Right ventricle myocardium superior (tissue), 1 donor: Measurements from ENCODE around the gene EFR3B. TPM values are rescaled to one million over a fixed set of nuclear protein-coding genes. Genes with fewer than 3 reads are reported as not detected.
"Not testable (repeated sequence)": the region's sequence is repeated elsewhere in the genome, so short reads cannot be mapped to it uniquely, and the experiment has no call there.

Source experiments
- ATAC-seq: fragments of 200-7000 bp; cut with Tn5 transposase; one replicate; pipeline ENCODE4 v1.9.1; 2020; ENCODE audit warnings: mild to moderate bottlenecking; ENCODE audit not compliant: poor library complexity
- DNase-seq: peaks from one replicate; pipeline ENCODE4 v3.0.0-alpha.2; 2020
- intact Hi-C: fragments of 100-400 bp; cut with DNase I; formaldehyde crosslinking; loops from one replicate; pipeline ENCODE4 v1.11.2; 2022
- total RNA-seq: library from RNA; stranded (reverse); fragmentation: NEBNext Ultra II Directional; extraction: Animal tissue kit (Norgen Biotek cat#: 25700); gene quantifications from one replicate; pipeline ENCODE4 v1.2.1, GENCODE V29; 2021
- donor health status: DM: no; HTN: yes; CAD: no; lungs with severe emphysema.

EFR3B gene
- total RNA-seq, 1 donor from 2014 or later, result 3.8 TPM

DNA sequence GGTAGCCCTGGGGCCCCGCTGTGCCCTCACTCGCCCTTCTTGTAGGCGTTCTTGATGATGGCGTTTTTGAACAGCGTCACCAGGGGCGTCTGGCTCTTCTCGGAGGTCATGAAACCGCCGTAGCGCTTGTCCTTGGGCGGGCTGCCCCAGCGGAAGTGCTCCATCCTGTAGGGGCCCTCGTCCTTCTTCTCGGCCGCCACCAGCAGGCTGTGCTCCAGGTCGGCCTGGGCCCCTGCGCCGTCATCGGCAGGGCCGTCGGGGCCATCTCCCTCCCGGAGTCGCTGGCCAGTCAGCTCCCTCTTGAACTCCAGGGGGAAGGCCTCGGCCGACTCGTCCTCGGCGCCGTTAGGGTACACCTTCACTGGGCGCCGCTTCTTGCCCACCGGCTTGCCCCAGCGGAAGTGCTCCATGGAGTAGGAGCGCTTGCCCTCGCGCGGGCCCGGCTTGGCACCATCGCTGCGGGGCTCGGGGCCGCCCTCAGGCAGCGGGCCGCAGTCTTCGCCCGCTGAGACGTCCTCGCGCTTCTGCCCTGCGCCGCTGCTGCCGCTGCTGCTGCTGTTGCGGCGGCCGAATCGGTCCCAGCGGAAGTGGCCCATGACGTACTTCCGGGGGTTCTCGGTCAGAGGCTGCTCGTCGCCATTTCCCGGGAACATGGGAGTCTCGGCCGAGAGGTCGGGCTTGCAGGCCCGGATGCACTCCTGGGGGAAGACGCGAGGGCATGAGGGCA is 119.3 kb downstream of the EFR3B start:
- ATAC-seq (peak; percentile 92), DNase-seq (peak; percentile 87)
- intact Hi-C loops, result no loop called here

DNA sequence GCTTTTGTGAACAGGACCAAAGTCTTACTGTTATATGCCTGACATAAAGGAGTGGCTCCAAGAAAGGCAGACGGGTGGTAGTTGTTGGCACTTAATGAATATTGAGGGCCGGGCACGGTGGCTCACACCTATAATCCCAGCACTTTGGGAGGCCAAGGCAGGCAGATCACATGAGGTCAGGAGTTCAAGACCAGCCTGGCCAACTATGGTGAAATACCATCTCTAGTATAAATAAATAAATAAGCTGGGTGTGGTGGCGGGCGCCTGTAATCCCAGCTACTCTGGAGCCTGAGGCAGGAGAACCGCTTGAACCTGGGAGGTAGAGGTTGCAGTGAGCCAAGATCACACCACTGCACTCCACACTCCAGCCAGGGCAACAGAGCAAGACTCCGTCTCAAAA is 120.2 kb downstream of the EFR3B start:
- intact Hi-C loops, DNase-seq, ATAC-seq: not testable (repeated sequence)

DNA sequence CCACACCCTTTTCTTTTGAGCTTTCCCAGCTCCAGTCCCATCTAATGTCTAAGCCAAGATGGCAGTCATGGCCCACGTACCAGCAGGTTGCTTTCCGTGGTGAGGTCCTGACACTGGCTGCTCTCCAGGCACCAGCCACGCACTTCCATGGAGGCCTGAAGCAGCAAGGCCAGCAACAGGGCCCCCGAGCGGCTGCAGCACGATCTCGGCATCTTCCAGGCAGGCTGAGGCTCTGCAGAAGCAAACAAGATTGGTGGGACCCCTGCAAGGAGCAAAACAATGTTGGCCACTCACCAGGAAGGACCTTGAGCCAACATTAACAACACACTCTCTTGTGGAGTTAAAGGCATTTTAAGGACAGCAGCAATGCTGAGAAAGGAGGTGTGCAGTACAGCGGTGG is 122.7 kb downstream of the EFR3B start:
- DNase-seq, result no peak
- intact Hi-C loops, result no loop called here
- no peak for ATAC-seq

DNA sequence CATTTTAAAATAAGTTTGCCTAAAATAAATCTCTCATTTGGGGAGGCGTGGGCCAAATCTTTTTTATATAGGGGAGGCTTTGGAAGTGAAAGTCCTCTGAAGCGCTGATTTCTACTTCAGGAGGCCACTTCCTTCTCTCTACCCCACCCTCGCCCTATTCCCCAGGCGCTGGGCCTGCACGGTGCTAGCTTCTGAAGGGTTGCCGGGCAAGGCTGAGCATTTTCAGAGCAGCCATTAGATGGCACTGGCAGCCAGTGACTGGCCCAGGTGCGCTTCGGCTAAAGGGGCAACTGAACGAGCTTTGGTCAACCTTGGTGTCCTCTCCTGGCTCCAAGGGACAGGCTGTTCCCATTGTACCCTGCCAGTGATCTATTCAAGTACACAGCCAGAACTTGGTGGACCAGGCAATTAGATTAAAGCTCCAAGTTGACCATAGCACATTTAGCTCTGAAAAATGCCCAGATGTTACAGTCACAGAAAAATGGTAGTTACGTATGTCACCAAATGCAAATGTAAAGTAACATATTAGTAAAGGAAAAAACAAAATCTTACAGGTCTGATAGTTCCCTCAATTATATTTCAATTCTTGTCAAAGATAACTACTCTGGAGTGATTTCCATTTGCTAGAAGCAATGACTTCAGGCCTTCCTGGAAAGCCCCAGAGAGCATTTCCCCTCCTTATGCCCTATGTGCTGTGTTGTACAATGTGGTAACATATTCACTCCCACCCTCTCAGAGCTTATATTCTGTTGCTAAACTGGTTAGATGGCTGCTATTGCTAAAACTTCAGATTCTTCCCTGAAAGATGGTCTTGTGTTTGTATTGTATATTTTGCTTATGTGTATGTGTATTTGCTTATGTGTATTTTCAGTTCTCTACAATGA is 124.4 kb downstream of the EFR3B start:
- peak; percentile 40 for ATAC-seq
- DNase-seq, result no peak
- intact Hi-C loops, result no loop called here

DNA sequence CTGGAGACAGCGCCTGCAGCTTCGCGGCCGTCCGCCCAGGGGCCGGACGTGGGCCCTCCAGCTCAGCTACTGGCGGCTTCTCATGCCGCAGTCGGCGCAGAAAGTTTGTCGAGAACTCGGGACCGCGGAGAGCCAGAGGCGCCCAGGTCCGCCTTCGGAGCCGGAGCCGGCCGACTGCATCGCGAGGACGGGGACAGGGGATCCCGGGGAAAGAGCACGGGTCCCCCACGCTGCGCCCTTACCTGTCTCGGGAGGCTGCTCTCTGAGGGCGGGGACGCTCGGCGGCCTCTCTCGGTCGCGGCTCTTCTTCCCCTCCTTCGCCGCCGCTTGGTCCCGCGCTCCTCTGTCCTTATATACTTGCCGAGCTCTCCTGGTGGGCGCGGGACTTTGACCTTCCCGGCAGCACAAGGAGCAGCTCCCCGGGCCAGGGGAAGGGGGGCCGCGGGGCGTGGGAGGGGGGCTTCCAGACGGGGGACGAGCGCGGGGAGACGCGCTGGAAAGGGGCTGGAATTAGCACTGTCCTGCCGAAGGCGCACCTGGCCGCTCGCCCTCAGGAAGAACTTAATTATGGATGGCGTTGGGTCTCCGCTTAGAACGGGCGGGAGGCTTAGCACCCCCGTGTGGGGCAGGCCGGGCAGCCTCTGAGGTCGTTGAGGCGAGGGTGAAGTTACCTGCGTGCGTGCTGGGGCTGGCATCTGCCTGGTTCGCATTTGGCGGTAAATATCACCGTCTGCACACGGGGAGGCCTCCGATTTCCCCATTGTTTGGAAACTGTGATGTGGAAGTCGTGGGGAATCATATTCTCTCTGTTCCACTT is 126.6 kb downstream of the EFR3B start, which contains the start of gene POMC:
Gene POMC (minus strand): TSS at position 325 of the 817 bp plus-strand sequence. CDS start 3,808 bp downstream, outside the sequence.
- ATAC-seq (peak; percentile 72), DNase-seq (no peak)
- intact Hi-C loops, result no loop called here

GRCh38 chr2:25169073-25169470 is 127.2 kb downstream of the EFR3B start:
- intact Hi-C loops, result no loop called here
- DNase-seq (no peak), ATAC-seq (no peak)

GRCh38 chr2:25170888-25171287 is 129.0 kb downstream of the EFR3B start:
- intact Hi-C loops, result no loop called here
- no peak for DNase-seq
- ATAC-seq, result no peak

DNA sequence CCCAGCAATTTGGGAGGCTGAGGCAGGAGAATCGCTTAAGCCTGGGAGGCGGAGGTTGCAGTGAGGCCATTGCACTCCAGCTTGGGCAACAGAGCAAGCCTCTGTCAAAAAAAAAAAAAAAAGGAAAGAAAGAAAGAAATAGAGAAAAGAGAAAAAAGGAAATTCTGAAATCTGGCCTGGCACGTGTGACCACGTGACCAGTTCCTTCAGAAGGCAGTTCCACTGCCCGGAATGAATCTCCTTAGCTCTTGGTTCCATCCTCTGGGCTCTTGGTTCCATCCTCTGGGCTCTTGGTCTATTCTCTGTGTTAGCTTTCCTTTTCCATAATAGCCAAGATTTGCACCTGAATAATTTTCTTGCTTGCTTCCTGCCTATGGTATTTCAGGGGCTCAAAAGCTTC is 131.8 kb downstream of the EFR3B start:
- intact Hi-C loops, result no loop called here
- no peak for ATAC-seq
- no peak for DNase-seq

GRCh38 chr2:25174192-25174861 is 132.5 kb downstream of the EFR3B start:
- intact Hi-C loops, result no loop called here
- DNase-seq, result no peak

DNA sequence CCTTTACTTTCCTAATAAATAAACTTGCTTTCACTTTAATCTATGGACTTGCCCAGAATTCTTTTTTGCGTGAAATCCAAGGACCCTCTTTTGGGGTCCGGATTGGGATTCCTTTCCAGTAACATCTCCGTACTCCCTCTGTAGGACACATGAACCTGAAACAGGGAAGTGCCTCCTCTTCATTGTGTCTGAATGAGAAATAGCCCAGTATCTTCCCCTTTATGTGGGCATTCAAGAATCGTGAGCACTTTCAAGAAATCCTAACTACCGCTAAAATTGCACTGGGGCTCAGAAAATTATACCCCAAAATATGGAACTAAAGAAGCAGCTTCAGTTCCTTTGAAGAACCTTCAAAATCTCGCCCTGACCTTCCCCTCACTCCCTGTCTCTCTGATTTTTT is 134.3 kb downstream of the EFR3B start:
- DNase-seq, result no peak
- intact Hi-C loops, result no loop called here
- ATAC-seq, result no peak

More at GRCh38 chr2:25174192-25174861, 132.5 kb downstream of the EFR3B start:
- ATAC-seq, result no peak

- ATAC-seq, result no peak
- intact Hi-C loops, result no loop called here
- DNase-seq, result no peak
These were observed 134.8 kb downstream of the EFR3B start for GRCh38 chr2:25176541-25177181.

- DNase-seq (no peak), ATAC-seq (no peak)
- intact Hi-C loops, result no loop called here
These were observed 135.3 kb downstream of the EFR3B start for GRCh38 chr2:25177211-25177611.

- intact Hi-C loops, result no loop called here
- DNase-seq, result no peak
- ATAC-seq, result no peak
These were observed 137.1 kb downstream of the EFR3B start for GRCh38 chr2:25178976-25179375.

DNA sequence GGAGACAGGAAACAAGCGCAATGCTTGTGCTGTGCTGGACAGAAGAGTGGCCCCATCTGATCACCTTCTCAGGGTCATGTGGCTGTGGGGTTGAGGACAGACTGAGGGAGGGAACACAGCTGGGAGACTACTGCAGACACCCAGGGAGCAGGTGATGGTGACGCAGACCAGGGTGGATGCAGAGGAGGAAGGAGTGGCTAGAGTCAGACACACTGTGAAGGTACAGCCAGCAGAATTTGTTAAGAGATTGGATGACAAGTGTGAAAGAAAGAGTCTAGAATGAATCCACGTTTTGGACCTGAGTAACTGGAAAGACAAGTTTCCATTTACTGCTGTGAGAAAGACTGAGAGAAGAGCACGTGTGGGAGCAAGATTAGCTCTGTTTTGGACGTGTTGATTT is 142.4 kb downstream of the EFR3B start:
- intact Hi-C loops, result no loop called here
- ATAC-seq, result no peak
- no peak for DNase-seq

GRCh38 chr2:25187729-25188350 is 146.0 kb downstream of the EFR3B start:
- DNase-seq (no peak), ATAC-seq (no peak)
- intact Hi-C loops, result no loop called here

DNA sequence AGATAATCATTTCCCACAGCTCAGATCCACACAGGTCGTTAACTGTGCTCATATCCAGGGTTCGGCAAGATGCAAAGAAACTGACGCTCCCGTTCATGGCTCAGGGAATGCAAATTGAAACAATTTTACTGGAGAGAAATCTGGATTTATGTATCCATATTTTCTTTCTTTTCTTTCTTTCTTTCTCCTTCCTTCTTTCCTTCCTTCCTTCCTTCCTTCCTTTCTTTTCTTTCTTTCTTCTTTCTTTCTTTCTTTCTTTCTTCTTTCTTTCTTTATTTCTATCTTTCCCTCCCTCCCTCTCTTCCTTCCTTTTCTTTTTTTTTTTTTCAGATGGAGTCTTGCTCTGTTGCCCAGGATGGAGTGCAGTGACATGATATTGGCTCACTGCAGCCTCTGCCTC is 146.5 kb downstream of the EFR3B start:
- ATAC-seq (no peak), DNase-seq (no peak)
- intact Hi-C loops, result no loop called here

GRCh38 chr2:25190536-25190935 is 148.7 kb downstream of the EFR3B start:
- intact Hi-C loops, result no loop called here
- DNase-seq, result no peak
- no peak for ATAC-seq
